ENCODE measurements around the gene GLRA1. TPM values are rescaled to one million over a fixed set of nuclear protein-coding genes. Genes with fewer than 3 reads are reported as not detected.
"Not testable (repeated sequence)": the region's sequence is repeated elsewhere in the genome, so short reads cannot be mapped to it uniquely, and the experiment has no call there.

The GLRA1 gene
- total and polyA plus RNA-seq, 4 donors, result not detected

GRCh38 chr5:151862811-151863472, 61.7 kb downstream of the GLRA1 start:
- H3K27me3 ChIP-seq (ENCODE audit: control insufficient read depth in 4 of 4, insufficient read depth in 4 of 4, low read length in 3 of 4), result peaks cover 0 to 2% (median 0%) of the 10 kb centered on the region in 4 donors
- H3K4me3 ChIP-seq (ENCODE audit: low read depth in 1 of 3, low read length in 3 of 3), result no peak overlapping the region
- no peaks in the 10 kb centered on the region for H3K36me3 ChIP-seq (ENCODE audit: control insufficient read depth in 4 of 4, insufficient read depth in 3 of 4, low read depth in 1 of 4, low read length in 3 of 4)
- 79% methylated on average over 2 of the region's 2 CpGs for WGBS
- TF ChIP-seq FOXA2 (IDR thresholded peaks at IDR 0.05) (no peak), TAF1 (conservative IDR thresholded peaks at IDR 0.05) (no peak), FOXA1 (IDR thresholded peaks at IDR 0.05) (no peak), JUND (IDR thresholded peaks at IDR 0.05) (no peak), EGR1 (IDR thresholded peaks at IDR 0.05; ENCODE audit: low read depth in 2 of 2) (no peak), RAD21 (IDR thresholded peaks at IDR 0.05) (no peak), RXRA (IDR thresholded peaks at IDR 0.05) (no peak), SP1 (IDR thresholded peaks at IDR 0.05) (no peak), HNF4G (IDR thresholded peaks at IDR 0.05) (no peak), NR2F2 (IDR thresholded peaks at IDR 0.05) (no peak), HNF4A (conservative IDR thresholded peaks at IDR 0.05) (no peak), GABPA (IDR thresholded peaks at IDR 0.05 in 1 of 2, conservative IDR thresholded peaks at IDR 0.05 in 1 of 2) (no peak), ZBTB33 (IDR thresholded peaks at IDR 0.05) (no peak), YY1 (IDR thresholded peaks at IDR 0.05) (no peak)
- TF ChIP-seq, protein P1, sequence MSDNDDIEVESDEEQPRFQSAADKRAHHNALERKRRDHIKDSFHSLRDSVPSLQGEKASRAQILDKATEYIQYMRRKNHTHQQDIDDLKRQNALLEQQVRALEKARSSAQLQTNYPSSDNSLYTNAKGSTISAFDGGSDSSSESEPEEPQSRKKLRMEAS (IDR thresholded peaks at IDR 0.05), result no peak
- TF ChIP-seq, protein P2, sequence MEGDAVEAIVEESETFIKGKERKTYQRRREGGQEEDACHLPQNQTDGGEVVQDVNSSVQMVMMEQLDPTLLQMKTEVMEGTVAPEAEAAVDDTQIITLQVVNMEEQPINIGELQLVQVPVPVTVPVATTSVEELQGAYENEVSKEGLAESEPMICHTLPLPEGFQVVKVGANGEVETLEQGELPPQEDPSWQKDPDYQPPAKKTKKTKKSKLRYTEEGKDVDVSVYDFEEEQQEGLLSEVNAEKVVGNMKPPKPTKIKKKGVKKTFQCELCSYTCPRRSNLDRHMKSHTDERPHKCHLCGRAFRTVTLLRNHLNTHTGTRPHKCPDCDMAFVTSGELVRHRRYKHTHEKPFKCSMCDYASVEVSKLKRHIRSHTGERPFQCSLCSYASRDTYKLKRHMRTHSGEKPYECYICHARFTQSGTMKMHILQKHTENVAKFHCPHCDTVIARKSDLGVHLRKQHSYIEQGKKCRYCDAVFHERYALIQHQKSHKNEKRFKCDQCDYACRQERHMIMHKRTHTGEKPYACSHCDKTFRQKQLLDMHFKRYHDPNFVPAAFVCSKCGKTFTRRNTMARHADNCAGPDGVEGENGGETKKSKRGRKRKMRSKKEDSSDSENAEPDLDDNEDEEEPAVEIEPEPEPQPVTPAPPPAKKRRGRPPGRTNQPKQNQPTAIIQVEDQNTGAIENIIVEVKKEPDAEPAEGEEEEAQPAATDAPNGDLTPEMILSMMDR (IDR thresholded peaks at IDR 0.05; ENCODE audit: low read depth, low read length, missing input control), result no peak
- TF ChIP-seq, protein P3, sequence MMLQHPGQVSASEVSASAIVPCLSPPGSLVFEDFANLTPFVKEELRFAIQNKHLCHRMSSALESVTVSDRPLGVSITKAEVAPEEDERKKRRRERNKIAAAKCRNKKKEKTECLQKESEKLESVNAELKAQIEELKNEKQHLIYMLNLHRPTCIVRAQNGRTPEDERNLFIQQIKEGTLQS (IDR thresholded peaks at IDR 0.05), result no peak
- H3K27ac ChIP-seq (ENCODE audit: low read depth in 1 of 2, low read length in 2 of 2), result no peak overlapping the region
- no peak overlapping the region for H3K9ac ChIP-seq (ENCODE audit: low read depth in 1 of 2, low read length in 2 of 2)
- no peak for DNase-seq (ENCODE audit: low spot score)
- H3K9me3 ChIP-seq (ENCODE audit: control insufficient read depth in 4 of 4, low read length in 3 of 4), result no peaks in the 10 kb centered on the region
- H3K4me1 ChIP-seq (ENCODE audit: control insufficient read depth in 4 of 4, insufficient read depth in 4 of 4, low read length in 3 of 4), result no peaks in the 10 kb centered on the region

DNA sequence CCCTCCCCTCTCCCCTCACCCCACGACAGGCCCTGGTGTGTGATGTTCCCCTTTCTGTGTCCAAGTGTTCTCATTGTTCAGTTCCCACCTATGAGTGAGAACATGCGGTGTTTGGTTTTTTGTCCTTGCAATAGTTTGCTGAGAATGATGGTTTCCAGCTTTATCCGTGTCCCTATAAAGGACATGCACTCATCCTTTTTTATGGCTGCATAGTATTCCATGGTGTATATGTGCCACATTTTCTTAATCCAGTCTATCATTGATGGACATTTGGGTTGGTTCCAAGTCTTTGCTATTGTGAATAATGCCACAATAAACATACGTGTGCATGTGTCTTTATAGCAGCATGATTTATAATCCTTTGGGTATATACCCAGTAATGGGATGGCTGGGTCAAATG, 63.8 kb downstream of the GLRA1 start:
- H3K4me1 ChIP-seq (ENCODE audit: control insufficient read depth in 4 of 4, insufficient read depth in 4 of 4, low read length in 3 of 4); H3K27ac ChIP-seq (ENCODE audit: low read depth in 1 of 2, low read length in 2 of 2); H3K9me3 ChIP-seq (ENCODE audit: control insufficient read depth in 4 of 4, low read length in 3 of 4); DNase-seq (ENCODE audit: low spot score); H3K4me3 ChIP-seq (ENCODE audit: low read depth in 1 of 3, low read length in 3 of 3); H3K27me3 ChIP-seq (ENCODE audit: control insufficient read depth in 4 of 4, insufficient read depth in 4 of 4, low read length in 3 of 4); H3K36me3 ChIP-seq (ENCODE audit: control insufficient read depth in 4 of 4, insufficient read depth in 3 of 4, low read depth in 1 of 4, low read length in 3 of 4); H3K9ac ChIP-seq (ENCODE audit: low read depth in 1 of 2, low read length in 2 of 2): not testable (repeated sequence)
- 87% methylated on average over 3 of the region's 4 CpGs for WGBS

Measured in liver (tissue), 9 donors.